CD4-positive, alpha-beta T cell treated with Interleukin-21 for 1 hour (primary cell): ENCODE measurements around the gene DDX39A.
"Not testable (repeated sequence)": the region's sequence is repeated elsewhere in the genome, so short reads cannot be mapped to it uniquely, and the experiment has no call there.

Experiments used
- DNase-seq: peaks from one replicate; pipeline ENCODE4 v3.0.0-alpha.2; 2020

DDX39A gene

DNA sequence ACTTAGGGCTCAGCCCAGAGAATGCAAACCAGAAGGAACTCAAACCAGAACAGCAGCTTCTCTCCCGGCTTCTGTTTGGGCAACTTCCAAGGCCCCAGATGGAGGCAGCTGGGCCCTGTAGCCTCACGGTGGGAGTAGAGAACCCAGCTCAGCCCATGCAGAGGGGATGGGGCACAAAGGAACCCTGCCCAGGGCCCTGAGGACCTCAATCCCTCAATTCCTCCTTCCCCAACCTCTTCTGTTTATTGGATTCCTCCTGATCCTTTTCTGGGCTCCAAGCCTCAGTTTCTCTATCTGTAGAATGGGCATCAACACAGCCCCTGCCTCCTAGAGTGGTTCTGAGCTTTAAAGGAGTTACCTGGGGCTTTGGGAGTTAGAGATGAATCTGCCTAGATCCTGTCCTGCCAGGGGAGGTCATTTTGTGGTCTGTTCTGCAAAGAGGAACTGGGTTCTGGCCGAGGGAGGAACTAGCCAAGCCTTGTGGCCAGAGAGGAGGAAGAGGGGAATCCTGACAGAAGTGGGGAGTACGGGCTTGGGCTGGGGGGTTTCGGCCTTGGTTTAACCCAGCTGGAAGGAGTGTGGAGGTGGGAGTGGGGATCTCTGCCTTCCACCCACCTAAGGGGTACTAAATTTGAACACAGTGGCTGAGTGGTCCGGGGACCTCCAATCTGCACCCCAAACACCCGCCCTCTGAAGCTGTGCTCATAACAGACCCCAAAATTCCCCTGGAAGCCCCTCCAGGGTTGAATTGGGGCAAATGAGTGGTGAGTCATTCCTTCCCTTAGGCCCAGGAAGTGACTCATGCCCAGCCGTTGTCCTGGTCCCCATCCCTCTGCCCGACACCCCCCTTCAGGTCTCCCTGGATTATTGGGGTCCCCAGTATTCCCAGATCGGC is 35.2 kb downstream of the DDX39A start:
- peak; percentile 85 for DNase-seq

DNA sequence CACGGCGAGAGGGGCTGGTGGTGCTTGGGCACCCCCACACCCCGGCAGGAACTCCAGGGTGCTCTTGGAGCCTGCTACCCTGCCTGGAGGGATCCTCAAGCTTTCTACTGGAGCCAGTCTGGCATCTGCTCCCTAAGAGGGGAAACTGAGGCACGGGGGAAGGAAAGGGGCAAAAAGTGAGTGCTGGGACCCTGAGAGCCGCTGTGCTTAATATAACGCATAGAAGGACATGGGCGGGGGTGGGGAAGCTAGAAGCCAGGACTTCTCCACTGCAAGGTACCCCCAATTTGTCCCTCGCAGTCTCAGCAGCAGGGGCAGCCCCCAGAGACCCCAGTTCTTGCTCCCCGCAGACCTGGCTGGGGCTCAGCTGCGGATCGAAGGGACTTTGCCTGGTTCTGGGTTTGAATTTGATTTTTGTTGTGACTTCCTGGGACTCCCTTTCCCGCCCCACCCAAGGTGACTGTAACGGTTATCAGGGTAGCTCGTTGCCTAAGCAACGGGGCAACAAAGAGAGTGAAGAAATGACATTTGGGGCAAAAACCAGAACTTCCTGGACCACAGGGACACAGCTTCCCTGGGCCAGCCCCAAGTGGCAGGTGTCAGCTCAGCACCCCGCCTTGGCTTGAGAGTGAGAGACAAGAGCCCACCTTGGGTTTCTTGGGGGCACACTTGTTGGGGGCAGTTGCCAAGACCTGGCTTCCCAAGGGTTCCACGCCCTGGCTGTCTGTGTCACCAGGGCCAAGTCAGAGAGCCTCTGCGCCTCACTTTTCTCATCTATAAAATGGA is 37.3 kb downstream of the DDX39A start:
- DNase-seq, result peak; percentile 93

DNA sequence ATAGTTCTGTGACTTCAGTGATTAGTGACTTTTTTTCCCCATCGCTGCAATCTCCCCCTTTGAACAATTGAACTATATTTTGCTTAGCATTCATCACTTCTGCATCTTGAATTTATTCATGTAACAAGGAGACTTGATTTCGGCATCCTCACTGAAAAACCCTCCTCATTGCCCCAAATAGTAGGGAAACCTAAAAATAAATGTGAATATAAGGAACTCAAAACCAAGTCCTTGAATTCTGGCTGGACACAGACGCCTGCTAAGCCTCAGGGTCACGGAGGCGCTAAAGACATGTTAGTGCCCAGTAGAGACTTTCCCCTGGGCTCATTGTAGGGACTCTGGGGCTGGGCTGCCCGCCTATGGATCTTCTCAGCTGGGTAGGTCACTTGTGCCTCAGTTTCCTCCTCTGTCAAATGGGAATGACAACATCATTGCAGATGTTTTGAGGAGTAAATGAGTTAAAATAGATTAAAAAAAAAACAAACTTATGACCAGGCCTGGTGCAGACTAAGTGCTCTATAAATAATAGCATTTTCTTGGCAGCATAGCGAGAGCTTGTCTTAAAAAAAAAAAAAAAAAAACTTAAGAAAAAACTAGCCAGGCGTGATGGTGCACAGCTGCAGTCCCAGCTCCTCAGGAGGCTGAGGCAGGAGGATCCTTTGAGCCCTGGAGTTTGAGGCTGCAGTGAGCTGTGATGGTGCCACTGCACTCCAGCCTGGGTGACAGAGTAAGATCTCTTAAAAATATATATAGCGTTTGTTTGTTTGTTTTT is 39.7 kb downstream of the DDX39A start:
- DNase-seq, result no peak

DNA sequence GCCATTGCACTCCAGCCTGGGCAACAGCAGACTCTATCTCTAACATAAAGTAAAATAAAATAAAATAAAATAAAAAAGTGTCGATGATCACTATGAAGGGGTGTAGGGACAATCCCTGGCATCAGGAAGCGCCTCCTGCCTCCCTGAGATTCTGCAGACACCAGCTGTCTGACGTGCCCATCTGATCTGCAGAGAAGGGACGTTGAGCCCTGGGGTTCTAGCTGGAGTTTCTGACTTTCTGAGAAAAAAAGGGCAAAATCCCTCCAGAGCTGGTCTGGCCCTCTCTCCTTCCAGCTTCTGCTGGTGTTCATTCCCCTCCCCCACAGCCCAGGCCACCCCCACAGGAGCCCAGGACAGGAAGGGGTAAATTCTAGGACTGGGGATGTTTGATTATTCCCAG is 40.3 kb downstream of the DDX39A start:
- no peak for DNase-seq

DNA sequence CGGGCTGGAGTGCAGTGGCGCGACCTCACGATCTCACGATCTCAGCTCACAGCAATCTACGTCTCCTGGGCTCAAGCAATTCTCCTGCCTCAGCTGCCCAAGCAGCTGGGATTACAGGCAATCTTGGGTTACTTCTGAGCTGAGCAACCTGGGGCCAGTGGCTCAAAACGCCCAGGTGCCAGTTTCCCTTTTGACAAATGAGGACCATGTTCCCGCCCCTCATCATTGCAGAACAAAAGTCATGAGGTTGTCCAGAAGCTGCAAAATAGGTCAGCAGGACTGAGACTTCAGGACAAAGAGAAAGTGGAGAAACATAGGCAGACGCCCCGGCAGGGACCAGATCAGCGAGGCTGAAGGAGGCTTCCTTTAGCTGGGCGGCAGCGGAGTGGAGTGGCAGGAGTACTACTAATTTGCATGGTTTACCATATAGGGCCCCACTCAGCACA is 41.2 kb downstream of the DDX39A start:
- DNase-seq, result no peak

DNA sequence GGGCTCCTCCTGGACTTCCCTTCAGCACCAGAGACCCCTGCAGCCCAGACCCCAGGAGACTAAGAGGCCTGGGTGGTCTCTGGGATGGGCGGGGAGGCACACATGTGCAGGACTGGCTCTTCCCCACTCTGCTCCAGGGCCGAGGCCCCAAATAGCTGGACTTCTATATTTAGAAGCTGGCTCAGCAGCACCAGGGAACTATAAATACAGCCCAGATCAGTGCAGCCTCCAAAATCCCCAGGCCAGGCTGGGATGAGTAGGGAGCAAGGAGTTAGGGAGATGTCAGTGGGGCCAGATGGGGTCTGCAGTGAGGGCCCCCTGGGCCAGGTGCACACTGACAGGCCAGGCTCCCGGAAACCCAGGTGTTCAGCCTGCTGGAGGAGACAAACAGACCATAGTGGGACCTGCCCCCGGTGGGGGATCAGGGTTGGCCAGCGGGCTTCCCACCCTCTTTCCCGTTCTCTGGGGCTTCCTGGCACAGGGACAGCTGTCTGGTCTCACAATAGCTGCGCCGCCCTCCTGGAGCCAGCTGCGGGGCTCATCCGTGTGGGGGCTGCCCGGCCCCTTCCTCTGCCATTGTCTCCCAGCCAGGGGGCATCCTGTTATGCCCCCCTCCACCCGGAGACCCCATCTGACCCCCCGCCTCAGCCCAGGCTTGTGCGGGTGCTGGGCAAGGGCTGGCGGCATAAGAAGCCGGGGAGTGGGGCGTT is 43.4 kb downstream of the DDX39A start:
- no peak for DNase-seq

DNA sequence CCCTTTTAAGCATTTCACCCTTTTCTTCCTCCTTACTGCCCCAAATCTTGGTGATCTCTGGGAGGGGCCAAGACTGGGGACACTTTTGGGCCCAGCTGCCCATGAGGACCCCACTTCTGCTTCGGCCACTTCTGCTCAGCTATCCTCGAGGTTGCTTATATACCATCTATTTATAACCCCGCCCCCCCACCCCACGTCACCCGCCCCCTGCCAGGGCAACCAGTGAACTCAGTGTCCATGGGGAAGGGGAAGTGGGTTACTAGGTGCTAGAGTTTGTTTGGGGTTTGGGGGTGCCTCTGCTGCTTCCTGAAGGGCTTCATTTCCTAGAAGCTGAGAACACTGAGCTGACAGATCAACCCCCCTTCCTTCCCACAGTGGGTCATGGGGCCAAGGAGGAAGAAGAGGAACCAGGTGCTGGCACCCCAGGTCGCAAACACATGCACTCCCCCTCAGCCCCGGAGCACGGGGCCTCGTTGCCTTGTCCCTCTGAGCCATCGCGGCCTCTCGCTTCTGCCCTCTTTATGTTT is 44.0 kb downstream of the DDX39A start:
- peak; percentile 98 for DNase-seq

DNA sequence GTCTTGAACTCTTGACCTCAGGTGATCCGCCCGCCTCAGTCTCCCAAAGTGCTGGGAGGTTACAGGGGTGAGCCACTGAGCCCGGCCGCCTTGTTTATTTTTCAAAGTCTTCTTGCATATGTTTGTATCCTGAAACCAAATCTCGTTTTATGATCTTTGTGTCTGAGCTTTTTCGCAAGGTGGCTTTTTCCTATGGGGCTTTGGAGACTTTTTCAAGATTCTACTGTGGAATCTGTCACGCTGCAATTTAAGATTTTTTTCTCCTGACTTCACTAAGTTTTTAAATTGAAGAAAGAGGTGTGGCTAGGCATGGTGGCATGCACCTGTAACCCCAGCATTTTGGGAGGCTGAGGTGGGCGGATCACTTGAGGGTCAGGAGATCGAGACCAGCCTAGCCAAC is 44.8 kb downstream of the DDX39A start:
- DNase-seq, result peak; percentile 46

DNA sequence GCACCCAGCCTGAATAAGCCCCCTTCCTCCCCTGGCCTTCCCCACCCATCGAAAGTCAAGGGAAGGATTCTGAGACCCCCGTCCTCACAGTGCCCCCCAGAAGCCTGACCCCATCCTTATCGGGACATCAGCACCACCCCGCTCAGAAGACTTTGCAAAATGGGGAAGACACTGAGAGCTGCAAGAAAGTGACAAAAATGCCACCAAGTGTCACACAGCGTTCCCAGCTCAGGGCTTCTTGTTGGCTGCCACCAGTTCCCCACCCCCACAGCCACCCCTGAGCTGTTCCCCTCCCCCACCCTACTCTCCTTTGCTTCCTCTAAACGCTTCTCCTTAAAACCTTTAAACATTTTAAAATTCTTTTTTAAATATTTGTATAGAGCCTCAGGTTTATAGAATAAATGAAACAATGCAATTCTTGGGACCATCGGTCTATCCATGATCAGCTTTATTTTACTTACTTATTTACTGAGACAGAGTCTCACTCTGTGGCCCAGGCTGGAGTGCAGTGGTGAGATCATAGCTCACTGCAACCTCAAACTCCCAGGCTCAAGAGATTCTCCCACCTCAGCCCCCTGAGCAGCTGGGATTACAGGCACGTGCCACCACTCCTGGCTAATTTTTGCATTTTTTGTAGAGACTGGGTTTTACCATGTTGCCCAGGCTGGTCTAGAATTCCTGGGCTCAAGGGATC is 46.6 kb downstream of the DDX39A start:
- peak; percentile 58 for DNase-seq

DNA sequence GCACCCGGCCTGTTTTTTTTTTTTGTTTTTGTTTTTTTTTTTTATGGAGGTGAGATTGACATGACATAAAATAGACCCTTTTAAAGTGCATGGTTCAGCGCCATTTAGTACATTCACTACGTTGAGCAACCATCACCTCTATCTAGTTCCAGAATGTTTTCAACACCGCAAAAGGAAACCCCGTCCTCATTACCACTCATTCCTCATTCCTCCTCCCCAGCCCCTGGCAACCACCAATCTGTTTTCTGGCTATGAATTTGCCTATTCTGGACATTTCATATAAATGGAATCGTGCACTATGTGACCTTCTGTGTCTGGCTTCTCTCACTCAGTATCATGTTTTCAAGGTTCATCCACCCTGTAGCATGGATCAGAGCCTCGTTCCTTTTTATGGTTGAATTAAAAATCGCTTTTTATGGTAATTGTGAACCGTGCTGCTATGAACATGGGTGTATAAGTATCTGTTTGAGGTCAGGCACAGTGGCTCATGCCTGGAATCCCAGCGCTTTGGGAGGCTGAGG is 47.8 kb downstream of the DDX39A start:
- DNase-seq, result no peak

DNA sequence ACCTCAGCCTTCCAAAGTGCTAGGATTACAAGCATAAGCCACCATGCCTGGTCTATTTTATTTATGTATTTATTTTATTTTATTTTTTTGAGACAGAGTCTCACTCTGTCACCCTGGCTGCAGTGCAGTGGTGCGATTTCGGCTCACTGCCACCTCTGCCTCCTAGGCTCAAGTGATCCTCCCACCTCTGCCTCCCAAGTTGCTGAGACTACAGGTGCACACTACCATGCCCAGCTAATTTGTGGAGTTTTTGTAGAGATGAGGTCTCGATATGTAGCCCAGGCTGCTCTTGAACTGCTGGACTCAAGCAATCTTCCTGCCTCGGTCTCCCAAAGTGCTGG is 48.2 kb downstream of the DDX39A start:
- peak; percentile 53 for DNase-seq

DNA sequence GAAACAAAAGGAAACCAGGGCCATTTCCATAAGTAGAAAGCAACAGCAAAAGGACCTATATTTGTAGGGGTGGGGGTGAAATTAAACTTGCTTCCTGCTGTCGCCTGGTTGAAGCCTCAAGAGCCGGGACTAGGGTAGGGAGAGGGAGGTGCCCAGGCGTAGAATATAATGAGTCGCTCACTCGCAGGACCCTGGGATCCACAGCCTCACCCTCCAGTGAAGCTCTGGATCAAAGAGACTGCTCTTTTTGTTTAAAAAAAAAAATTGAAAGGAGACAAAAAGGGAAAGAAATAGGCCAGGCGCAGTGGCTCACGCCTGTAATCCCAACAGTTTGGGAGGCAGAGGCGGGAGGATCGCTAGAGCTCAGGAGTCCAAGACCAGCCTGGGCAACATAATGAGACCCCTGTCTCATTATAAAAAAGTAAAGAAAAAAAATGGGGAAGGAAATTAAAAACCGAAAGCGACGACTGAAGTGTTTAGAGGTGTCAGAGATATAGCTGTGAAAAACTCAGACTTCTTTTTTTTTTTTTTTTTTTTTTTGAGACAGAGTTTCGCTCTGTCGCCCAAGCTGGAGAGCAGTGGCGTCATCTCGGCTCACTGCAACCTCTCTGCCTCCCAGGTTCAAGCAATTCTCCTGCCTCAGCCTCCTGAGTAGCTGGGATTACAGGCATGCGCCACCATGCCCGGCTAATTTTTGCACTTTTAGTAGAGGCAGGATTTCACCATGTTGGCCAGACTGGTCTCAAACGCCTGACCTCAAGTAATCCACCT is 48.8 kb downstream of the DDX39A start:
- peak; percentile 85 for DNase-seq

DNA sequence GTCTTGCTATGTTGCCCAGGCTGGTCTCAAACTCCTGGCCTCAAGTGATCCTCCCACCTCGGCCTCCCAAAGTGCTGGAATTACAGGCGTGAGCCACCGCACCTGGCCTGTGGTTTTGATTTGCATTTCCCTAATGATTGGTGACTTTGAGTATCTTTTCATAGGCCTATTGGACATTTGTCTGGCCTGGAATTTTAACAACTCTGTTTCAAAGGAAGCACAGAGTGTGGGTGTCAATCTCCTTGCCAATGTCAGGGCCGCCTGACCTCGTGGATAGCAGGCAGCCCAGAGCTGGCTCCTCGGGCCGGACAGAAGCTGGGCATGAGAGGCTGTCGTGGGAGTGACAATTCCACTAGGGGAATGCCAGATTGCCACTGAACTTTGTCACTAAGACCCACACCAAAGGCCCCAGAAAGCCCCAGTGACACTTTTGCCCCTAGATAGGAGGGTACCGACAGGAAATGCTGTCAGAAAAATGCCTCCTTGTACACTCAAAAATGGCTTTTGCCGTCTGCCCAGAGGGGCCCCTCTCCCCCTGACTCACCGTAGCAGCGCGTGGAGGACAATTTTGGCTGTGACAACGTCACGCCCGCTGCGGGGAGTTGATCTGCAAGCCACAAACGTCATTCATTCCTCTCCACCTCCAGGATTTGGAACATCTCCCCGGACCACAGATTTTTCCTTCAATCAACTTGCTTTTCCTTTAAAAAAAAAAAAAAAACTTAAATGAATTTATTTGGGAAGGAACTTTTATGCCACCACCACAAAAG is 49.6 kb downstream of the DDX39A start:
- DNase-seq, result peak; percentile 96

DNA sequence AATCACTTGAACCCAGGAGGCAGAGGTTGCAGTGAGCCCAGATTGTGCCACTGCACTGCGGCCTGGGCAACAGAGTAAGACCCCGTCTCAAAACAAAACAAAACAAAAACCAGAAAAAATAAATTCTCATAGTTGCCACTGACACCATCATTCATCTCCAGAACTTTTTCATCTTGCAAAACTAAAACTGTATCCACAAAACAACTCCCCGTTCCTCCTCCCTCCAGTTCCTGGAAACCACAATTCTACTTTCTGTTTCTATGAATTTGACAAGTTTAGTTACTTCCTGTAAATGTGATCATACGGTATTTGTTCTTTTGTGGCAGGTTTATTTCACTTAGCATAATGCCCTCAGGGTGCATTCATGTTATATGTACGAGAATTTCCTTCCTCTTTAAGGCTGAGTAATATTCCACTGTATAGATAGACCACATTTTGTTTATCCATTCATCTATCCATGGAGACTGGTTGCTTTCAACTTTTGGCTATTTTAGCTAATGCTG is 51.1 kb downstream of the DDX39A start:
- DNase-seq, result peak; percentile 93

DNA sequence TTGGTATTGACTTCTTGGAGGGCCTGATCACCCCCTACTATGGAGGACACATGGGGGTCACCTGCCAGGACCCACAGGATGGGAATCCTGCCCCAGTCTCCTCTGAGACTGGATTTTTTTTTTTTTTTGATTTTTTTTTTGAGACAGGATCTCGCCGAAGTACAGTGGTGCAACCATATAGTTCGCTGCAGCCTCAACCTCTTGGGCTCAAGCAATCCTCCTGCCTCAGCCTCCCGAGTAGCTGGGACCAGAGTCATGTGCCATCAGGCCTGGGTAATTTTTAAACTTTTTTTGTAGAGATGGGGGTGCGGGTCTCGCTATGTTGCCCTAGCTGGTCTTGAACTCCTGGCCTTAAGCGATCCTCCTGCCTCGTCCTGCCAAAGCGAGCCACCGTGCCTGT is 52.1 kb downstream of the DDX39A start:
- no peak for DNase-seq

DNA sequence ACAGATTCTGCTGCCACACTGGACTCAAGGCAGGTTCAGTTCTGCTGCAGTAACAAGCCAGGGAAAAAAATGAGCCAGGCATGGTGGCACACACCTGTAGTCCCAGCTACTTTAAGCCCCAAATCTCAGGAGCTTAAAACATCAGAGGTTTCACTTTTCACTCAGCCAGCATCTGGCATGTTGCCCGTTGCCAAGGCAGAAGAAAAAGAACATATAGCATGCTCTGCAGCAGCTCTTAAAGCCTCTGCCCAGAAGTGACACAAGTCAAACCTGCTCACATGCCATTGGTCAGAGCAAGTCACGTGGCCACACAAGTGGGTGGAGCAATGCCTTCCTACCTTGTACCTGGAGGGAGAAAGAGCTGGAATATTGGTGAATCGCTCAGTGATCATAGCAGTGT is 52.6 kb downstream of the DDX39A start:
- peak; percentile 97 for DNase-seq

DNA sequence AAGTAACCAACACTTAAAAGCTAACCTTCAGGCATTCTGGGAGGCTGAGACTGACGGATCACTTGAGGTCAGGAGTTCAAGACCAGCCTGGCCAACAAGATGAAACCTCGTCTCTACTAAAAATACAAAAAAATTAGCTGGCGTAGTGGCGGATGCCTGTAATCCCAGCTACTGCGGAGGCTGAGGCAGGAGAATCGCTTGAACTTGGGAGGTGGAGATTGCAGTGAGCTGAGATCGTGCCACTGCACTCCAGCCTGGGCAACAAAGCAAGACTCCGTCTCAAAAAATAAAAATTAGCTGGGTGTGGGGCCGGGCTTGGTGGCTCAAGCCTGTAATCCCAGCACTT is 55.1 kb downstream of the DDX39A start:
- DNase-seq, result not testable (repeated sequence)

DNA sequence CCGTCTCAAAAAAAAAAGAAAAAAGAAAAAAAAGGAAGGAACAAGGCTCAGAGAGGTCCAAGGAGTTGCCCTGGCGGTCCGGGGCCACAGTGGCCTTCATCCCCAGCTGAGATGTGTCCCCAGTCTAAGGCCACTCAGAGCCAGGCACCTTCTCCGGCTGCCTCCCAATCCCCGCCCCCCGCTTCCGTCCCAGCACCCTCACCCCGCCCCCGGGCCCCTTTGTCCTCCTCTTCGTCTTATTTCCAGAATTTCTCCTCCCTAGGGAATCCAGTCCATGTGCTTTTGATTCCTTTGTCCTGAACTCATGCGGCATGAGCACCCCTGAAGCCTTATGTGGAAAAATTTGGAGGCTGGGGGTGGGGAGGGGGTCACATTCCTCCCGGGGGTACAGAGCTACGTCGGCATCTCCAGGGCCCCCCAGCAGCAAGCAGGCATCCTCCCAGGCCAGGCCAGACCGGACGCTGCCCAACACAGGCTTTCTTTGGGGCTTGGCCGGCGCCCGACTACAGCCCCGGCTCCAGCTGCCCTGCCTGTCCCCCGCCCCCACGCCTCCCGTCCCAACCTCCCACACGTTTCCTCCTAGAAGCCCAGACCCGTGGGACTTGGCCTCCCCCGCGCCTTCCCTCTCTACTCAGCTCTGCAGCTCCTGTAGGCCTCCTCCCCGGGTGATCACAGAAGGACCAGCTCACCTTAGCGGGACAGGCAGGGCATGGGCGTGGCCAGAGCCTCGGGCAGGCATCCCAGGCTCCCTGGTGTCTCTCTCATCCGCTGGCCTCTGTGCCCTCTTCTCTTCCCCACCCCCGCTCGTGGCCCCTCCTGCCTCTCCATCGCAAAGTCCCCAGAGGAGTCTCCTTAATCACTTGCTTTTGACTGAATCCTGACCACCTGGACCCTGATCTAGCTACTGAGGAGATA is 55.7 kb downstream of the DDX39A start:
- DNase-seq, result peak; percentile 62

DNA sequence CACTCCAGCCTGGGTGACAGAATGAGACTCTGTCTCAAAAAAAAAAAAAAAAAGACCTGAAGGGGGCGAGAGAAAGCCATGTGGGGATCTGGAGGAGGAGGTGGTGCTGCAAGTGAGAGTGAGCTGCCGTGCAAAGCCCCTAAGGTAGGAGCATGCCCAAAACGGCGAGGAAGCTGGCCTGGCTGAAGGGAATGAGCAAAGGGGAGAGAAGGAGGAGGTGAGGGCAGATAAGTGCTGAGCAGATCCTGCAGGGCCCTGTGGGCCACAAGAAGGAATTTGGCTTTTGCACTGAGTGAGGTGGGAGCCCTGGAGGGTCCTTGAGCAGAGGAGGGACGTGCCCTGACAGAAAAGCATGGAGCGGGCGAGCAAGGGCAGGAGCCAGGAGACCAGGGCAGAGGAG is 57.3 kb downstream of the DDX39A start:
- DNase-seq, result peak; percentile 59
